Measurements from ENCODE around the gene XYLT1.

XYLT1 gene

DNA sequence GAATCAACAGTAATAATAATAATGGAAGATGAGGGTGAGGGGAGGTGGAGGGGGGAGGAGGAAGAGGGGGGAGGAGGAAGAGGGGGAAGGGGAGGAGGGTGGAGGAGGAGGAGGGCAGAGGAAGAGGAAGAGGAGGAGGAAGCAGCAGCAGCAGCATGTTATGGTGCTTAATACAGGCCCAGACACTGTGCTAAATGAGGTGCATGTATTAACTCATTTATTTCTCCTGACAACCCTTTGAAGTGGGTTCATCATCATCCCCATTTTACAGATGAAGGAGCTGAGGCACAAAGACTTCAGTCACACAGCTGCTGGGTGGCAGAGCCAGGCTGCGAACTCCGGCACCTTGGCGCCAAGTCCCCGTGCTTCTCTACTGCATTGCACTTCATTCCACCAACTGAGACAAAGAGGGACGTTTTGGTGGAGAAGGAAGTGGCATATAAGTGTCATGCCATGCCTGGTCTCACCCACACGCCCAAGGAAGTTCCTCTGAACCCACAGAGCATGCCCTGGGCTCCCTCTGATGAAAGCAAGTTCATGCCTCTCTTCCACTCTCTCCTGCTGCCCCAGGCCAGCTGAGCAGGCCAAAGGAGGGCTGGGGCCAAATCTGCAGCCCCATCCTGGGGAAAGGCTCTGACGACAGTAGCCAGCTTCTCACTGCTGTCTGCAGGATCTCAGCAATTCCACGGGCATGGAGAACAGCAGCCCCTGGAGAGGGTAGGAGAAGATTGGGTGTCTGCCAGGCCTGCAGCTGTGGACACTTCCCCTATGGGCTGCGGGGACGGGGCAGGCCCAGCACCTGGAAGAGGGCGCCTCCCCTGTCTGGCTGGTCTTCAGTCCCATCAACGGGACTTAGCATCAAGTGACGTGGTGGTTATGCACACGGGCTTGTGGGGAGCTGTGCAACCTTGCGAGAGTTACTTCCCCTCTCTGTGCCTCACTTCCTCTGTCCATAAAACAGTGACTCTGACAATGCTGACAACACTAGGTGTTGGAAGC, 21.8 kb downstream of the XYLT1 start:
- Histone ChIP-seq H3K27ac (ENCODE audit: low read depth, low read length) (peak overlapping the region; percentile 70), H3K4me2 (ENCODE audit: low read length) (peak overlapping the region; percentile 66), H3K36me3 (ENCODE audit: control insufficient read depth, low read length) (peaks cover 14% of the 10 kb centered on the region; the same call in 1 of the 2 replicates), H3K9me2 (replicated peaks; ENCODE audit: control insufficient read depth, low read length) (no peaks in the 10 kb centered on the region), H3F3A (ENCODE audit: control insufficient read depth, insufficient read depth) (peaks cover 20% of the 10 kb centered on the region), H3K4me3 (ENCODE audit: low read length) (peak overlapping the region; percentile 50), H4K20me1 (ENCODE audit: control insufficient read depth, insufficient read depth, low read depth, low read length) (no peaks in the 10 kb centered on the region), H3K9me3 (ENCODE audit: control insufficient read depth, insufficient read depth, low read length) (no peaks in the 10 kb centered on the region), H3K79me2 (ENCODE audit: control insufficient read depth, low read length) (peaks cover 29% of the 10 kb centered on the region), H3K27me3 (ENCODE audit: control insufficient read depth, low read length) (no peaks in the 10 kb centered on the region), H3K4me1 (ENCODE audit: control insufficient read depth, low read length) (peaks cover 68% of the 10 kb centered on the region)
- no peak for TF ChIP-seq EZH2phosphoT487 (IDR thresholded peaks at IDR 0.05; ENCODE audit: borderline replicate concordance, low read length)
- TF ChIP-seq, protein P1, sequence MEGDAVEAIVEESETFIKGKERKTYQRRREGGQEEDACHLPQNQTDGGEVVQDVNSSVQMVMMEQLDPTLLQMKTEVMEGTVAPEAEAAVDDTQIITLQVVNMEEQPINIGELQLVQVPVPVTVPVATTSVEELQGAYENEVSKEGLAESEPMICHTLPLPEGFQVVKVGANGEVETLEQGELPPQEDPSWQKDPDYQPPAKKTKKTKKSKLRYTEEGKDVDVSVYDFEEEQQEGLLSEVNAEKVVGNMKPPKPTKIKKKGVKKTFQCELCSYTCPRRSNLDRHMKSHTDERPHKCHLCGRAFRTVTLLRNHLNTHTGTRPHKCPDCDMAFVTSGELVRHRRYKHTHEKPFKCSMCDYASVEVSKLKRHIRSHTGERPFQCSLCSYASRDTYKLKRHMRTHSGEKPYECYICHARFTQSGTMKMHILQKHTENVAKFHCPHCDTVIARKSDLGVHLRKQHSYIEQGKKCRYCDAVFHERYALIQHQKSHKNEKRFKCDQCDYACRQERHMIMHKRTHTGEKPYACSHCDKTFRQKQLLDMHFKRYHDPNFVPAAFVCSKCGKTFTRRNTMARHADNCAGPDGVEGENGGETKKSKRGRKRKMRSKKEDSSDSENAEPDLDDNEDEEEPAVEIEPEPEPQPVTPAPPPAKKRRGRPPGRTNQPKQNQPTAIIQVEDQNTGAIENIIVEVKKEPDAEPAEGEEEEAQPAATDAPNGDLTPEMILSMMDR (IDR thresholded peaks at IDR 0.05; ENCODE audit: low read depth, low read length, poor library complexity, severe bottlenecking): peak; percentile 38

DNA sequence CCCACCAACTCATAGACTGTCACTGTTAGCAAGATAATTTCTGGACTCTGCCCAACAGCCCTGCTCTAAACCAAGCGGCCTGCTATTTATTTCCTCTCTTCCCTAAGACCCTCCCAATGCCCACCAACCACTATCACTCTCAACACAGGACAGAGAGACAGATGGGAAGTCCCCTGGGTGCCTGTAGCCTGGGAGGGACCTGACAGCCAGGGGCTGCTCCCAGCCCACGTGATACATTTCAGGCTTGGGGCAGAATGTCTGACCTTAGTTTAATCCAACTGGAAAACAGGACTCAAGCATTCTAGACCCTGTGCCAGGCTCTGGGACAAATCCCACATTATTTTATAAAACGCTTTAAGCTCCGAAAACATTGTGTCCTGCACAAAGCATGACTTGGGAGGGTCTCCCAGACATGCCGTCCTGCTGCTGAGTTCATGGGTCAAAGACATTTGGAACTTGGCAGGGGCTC, 23.6 kb downstream of the XYLT1 start:
- H3F3A ChIP-seq (ENCODE audit: control insufficient read depth, insufficient read depth): peaks cover 14% of the 10 kb centered on the region
- no peaks in the 10 kb centered on the region for H3K27me3 ChIP-seq (ENCODE audit: control insufficient read depth, low read length)
- peaks cover 53% of the 10 kb centered on the region for H3K4me1 ChIP-seq (ENCODE audit: control insufficient read depth, low read length)
- no peaks in the 10 kb centered on the region for H3K9me2 ChIP-seq (replicated peaks; ENCODE audit: control insufficient read depth, low read length)
- peaks cover 14% of the 10 kb centered on the region; the same call in 1 of the 2 replicates for H3K36me3 ChIP-seq (ENCODE audit: control insufficient read depth, low read length)
- no peaks in the 10 kb centered on the region for H4K20me1 ChIP-seq (ENCODE audit: control insufficient read depth, insufficient read depth, low read depth, low read length)
- H3K4me3 ChIP-seq (ENCODE audit: low read length): no peak overlapping the region
- TF ChIP-seq EZH2phosphoT487 (IDR thresholded peaks at IDR 0.05; ENCODE audit: borderline replicate concordance, low read length): no peak
- TF ChIP-seq, protein P1 (IDR thresholded peaks at IDR 0.05; ENCODE audit: low read depth, low read length, poor library complexity, severe bottlenecking): no peak
- peaks cover 20% of the 10 kb centered on the region for H3K79me2 ChIP-seq (ENCODE audit: control insufficient read depth, low read length)
- H3K27ac ChIP-seq (ENCODE audit: low read depth, low read length): no peak overlapping the region
- H3K4me2 ChIP-seq (ENCODE audit: low read length): no peak overlapping the region
- H3K9me3 ChIP-seq (ENCODE audit: control insufficient read depth, insufficient read depth, low read length): no peaks in the 10 kb centered on the region

DNA sequence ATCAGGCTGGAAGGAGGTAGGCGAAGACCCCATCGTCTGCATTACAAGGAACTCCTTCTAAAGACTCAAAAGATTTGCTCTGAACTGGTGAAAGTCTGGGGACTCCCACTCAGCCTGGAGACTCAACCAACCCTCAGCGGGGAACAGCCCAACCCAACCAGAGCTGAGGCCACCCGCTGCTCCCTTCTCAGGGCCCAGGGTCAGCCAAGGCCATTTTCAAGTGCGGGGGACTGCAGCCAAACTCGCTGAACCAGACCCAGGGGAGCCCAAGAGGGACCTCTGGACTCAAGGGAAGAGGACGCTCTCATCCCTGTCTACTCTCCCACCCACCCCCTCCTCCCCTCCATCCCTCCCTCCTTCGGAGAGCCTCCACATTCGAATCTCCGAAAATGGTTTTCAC, 24.1 kb downstream of the XYLT1 start:
- H3K36me3 ChIP-seq (ENCODE audit: control insufficient read depth, low read length): peaks cover 14% of the 10 kb centered on the region; the same call in 1 of the 2 replicates
- no peak overlapping the region for H3K4me2 ChIP-seq (ENCODE audit: low read length)
- H3K4me3 ChIP-seq (ENCODE audit: low read length): no peak overlapping the region
- H4K20me1 ChIP-seq (ENCODE audit: control insufficient read depth, insufficient read depth, low read depth, low read length): no peaks in the 10 kb centered on the region
- H3K79me2 ChIP-seq (ENCODE audit: control insufficient read depth, low read length): peaks cover 20% of the 10 kb centered on the region
- peaks cover 14% of the 10 kb centered on the region for H3F3A ChIP-seq (ENCODE audit: control insufficient read depth, insufficient read depth)
- H3K27ac ChIP-seq (ENCODE audit: low read depth, low read length): no peak overlapping the region
- no peaks in the 10 kb centered on the region for H3K27me3 ChIP-seq (ENCODE audit: control insufficient read depth, low read length)
- H3K9me3 ChIP-seq (ENCODE audit: control insufficient read depth, insufficient read depth, low read length): no peaks in the 10 kb centered on the region
- no peaks in the 10 kb centered on the region for H3K9me2 ChIP-seq (replicated peaks; ENCODE audit: control insufficient read depth, low read length)
- peaks cover 52% of the 10 kb centered on the region for H3K4me1 ChIP-seq (ENCODE audit: control insufficient read depth, low read length)
- TF ChIP-seq EZH2phosphoT487 (IDR thresholded peaks at IDR 0.05; ENCODE audit: borderline replicate concordance, low read length): no peak
- TF ChIP-seq, protein P1 (IDR thresholded peaks at IDR 0.05; ENCODE audit: low read depth, low read length, poor library complexity, severe bottlenecking): no peak

All from DOHH2 (cell line).